HFFc6 (cell line): ENCODE measurements around the gene TEX2. TPM values are rescaled to one million over a fixed set of nuclear protein-coding genes. Genes with fewer than 3 reads are reported as not detected.
"Not testable (repeated sequence)": the region's sequence is repeated elsewhere in the genome, so short reads cannot be mapped to it uniquely, and the experiment has no call there.

Experiments used
- DNase-seq: peaks from one replicate; pipeline ENCODE4 v3.0.0-alpha.2; 2018
- H3K27ac Mint-ChIP-seq: 2 replicates; pipeline ENCODE4 v1.8.0; 2020; ENCODE audit warnings: mild to moderate bottlenecking, mixed read lengths
- H3K27me3 Mint-ChIP-seq: 2 replicates; pipeline ENCODE4 v1.8.0; 2021; ENCODE audit warnings: mild to moderate bottlenecking, moderate library complexity, mixed read lengths; ENCODE audit not compliant: insufficient read depth
- H3K36me3 Mint-ChIP-seq: 2 replicates; pipeline ENCODE4 v1.8.0; 2021; ENCODE audit warnings: low read depth, mixed read lengths
- H3K4me1 Mint-ChIP-seq: 2 replicates; pipeline ENCODE4 v1.8.0; 2020; ENCODE audit warnings: low read depth, mixed read lengths
- H3K4me3 Mint-ChIP-seq: 2 replicates; pipeline ENCODE4 v1.8.0; 2020; ENCODE audit warnings: mild to moderate bottlenecking, moderate library complexity, mixed read lengths
- H3K9me3 Mint-ChIP-seq: 2 replicates; pipeline ENCODE4 v1.8.0; 2020; ENCODE audit warnings: mild to moderate bottlenecking, mixed read lengths
- total RNA-seq, 6 experiments: library from RNA; stranded (reverse); fragmentation: NEBNext Ultra II Directional; extraction: Animal tissue kit (Norgen Biotek cat#: 25700); gene quantifications; 2 replicates in 1 of 6; 3 replicates in 5 of 6; pipeline ENCODE4 v1.2.3, GENCODE V29; 2021
- TF ChIP-seq, protein P1 (sequence below): fragments of 200-600 bp; sonication (generic); IDR thresholded peaks from 2 replicates; pipeline ENCODE4 v1.5.0; 2021; ENCODE audit warnings: antibody characterized with exemption, mild to moderate bottlenecking

Gene TEX2
- total RNA-seq, 6 experiments from 2014 or later = 41.2 to 58.7 (median 44.4) TPM

DNA sequence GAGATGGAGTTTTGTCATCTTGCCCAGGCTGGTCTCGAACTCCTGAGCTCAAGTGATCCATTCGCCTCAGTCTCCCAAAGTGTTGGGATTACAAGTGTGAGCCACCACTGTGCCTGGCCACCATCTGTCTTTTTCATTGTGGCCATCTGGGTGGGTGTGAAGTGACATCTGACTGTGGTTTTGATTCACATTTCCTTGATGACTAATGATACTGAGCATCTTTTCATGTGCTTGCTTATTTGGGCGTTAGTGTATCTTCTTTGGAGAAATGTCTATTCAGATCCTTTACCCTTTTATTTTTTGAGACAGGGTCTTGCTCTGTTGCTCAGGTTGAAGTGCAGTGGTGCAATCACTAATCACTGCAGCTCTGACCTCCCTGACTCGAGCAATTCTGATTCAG lies 79.2 kb downstream of the TEX2 start:
- DNase-seq = peak; percentile 62
- Mint-ChIP-seq H3K9me3 (no peaks in the 10 kb centered on the region), H3K36me3 (peaks cover 41% of the 10 kb centered on the region), H3K27me3 (no peaks in the 10 kb centered on the region), H3K4me3 (no peak overlapping the region), H3K4me1 (peaks cover 22% of the 10 kb centered on the region), H3K27ac (peak overlapping the region; percentile 20; the same call in 1 of the 2 replicates)
- TF ChIP-seq, protein P1, sequence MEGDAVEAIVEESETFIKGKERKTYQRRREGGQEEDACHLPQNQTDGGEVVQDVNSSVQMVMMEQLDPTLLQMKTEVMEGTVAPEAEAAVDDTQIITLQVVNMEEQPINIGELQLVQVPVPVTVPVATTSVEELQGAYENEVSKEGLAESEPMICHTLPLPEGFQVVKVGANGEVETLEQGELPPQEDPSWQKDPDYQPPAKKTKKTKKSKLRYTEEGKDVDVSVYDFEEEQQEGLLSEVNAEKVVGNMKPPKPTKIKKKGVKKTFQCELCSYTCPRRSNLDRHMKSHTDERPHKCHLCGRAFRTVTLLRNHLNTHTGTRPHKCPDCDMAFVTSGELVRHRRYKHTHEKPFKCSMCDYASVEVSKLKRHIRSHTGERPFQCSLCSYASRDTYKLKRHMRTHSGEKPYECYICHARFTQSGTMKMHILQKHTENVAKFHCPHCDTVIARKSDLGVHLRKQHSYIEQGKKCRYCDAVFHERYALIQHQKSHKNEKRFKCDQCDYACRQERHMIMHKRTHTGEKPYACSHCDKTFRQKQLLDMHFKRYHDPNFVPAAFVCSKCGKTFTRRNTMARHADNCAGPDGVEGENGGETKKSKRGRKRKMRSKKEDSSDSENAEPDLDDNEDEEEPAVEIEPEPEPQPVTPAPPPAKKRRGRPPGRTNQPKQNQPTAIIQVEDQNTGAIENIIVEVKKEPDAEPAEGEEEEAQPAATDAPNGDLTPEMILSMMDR = no peak

DNA sequence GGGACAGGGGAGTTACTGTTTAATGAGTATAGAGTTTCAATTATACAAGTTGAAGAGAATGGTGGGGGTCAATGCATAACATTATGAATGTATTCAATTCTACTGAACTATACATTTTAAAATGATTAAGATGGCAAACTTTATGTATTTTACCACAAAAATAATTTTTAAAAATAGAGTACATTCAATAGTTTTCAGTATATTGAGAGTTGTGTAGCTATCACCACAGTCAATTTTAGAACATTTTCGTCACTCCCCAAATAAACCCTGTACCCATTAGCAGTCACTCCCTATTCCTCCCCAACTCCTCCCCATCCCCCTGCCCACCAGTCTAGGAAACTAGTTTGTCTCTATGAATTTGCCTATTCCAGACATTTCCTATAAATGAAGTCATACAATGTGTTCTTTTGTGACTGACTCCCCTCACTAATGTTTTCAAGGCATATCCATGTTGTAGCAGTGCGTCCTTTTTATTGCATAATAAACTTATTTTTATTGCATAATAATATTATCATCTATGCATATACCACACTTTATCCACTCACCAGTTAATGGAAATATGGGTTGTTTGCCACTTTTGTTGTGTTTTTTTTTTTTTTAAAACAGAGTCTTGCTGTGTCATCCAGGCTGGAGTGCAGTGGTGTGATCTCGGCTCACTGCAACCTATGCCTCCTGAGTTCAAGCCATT lies 80.6 kb downstream of the TEX2 start:
- DNase-seq = no peak
- Mint-ChIP-seq H3K36me3 (peaks cover 36% of the 10 kb centered on the region), H3K4me3 (no peak overlapping the region), H3K9me3 (no peaks in the 10 kb centered on the region), H3K4me1 (peaks cover 32% of the 10 kb centered on the region), H3K27ac (no peak overlapping the region), H3K27me3 (no peaks in the 10 kb centered on the region)
- TF ChIP-seq, protein P1 = no peak

DNA sequence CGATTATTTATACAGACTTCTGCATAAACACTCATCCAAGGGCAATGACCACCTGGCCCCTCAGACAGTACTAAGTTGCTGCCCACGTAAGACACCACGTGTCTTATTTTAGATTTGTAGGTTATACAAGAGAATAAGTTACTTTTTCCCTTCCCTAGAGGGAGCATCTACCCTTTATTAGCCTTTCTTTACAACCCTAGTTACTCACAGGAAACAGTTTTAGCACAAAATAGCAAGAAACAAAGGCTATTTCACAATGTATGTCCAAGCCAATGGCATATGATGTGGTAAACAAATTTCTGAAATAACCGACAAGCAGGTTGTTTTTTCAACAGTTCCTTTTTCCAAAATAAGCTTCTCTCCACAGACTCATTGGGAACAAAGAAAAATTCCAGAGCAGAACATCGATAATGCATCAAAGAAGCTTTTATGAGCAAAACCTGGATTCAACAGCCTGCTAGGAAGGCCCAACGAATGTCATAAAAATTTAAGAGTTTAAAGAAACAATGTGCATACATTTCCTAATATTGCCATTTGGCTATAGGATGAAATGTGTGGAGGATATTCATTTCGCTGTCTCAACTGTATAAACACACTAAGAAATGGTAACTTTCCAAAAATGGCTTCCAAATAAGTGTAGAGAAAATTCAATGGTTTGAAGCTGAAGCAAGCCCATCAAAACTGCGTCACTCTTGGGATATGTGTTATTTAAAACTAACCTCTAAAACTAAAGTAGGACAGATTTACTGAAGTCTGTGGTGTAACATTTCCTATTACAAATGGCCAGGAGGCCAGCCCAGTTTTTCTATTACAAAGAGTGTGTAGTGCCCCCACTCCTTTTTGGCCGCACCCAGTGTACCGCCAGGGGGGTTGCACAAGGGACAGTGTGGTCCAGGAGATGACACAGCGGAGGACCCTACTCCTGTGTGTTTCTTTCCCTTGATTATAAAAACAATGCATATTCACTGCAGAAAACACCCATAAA lies 82.7 kb downstream of the TEX2 start:
- no peak overlapping the region for H3K27ac Mint-ChIP-seq
- peaks cover 29% of the 10 kb centered on the region for H3K36me3 Mint-ChIP-seq
- peaks cover 33% of the 10 kb centered on the region for H3K4me1 Mint-ChIP-seq
- no peaks in the 10 kb centered on the region for H3K9me3 Mint-ChIP-seq
- no peaks in the 10 kb centered on the region for H3K27me3 Mint-ChIP-seq
- peak; percentile 39 for DNase-seq
- H3K4me3 Mint-ChIP-seq = no peak overlapping the region
- TF ChIP-seq, protein P1 = no peak

DNA sequence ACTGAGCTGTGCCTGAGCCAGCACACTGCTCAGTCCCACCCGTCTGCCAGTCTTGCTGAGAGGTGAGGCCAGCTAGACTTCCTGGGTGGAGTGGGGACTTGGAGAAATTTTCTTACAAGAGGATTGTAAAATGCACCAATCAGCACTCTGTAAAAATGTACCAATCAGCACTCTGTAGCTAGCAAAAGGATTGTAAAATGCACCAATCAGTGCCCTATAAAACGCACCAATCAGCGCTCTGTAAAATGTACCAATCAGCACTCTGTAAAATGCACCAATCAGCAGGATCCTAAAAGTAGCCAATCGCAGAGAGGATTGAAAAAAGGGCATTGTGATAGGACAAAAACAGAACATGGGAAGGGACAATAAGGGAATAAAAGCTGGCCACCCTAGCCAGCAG lies 84.0 kb downstream of the TEX2 start:
- DNase-seq, H3K27me3 Mint-ChIP-seq, H3K4me3 Mint-ChIP-seq, H3K27ac Mint-ChIP-seq, H3K9me3 Mint-ChIP-seq: not testable (repeated sequence)
- H3K4me1 Mint-ChIP-seq = peaks cover 39% of the 10 kb centered on the region
- H3K36me3 Mint-ChIP-seq = peaks cover 31% of the 10 kb centered on the region

DNA sequence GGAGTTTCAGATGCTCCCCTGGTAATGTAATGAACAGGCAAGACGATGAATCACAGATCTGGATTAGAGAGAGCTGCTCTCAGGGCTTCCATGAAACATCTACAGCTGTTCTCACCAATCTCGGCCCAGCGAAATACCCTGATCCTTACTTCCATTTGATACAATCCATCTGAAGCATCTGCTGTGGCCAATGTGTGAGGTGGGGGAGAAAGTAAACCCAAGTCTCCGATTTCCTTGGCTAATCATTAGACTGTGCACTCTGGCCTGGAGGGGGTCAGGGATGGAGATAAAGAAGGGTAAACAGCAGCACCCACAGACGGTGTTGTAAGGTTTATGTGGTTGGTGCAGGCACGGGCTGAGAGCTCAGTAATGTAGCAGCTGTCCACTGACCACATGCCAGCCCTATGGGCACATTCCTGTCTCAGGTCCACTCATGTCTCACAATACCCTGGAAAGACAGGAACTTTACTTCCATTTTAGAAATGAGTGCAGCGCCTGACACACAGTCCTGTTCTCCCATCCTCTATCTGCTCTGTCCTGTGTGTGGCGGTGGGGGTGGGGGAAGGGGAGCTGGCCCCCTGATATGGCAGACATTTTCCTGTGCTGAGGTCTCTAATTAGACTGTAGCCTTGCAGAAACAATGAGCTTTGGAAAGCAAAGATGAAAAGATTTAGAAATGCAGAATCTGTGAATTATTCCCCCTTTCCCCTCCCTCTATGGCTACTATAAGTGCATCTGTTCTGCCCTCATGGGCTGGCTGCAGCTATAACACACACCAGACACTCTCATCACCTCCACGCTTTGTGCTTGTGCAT lies 84.8 kb downstream of the TEX2 start:
- Mint-ChIP-seq H3K36me3 (peaks cover 31% of the 10 kb centered on the region), H3K4me3 (no peak overlapping the region), H3K4me1 (peaks cover 34% of the 10 kb centered on the region), H3K9me3 (no peaks in the 10 kb centered on the region), H3K27me3 (no peaks in the 10 kb centered on the region), H3K27ac (no peak overlapping the region)
- DNase-seq = no peak
- TF ChIP-seq, protein P1 = no peak
